Endothelial cell of umbilical vein (primary cell): Measurements from ENCODE around the gene FAM131B.

Experiments
- CTCF ChIP-seq, 2 donors: IDR thresholded peaks; 1 replicate in 1 of 2; 2 replicates in 1 of 2; pipeline ENCODE4 v1.5.1; 2011; ENCODE audit warnings: low read length in 2 of 2, mild to moderate bottlenecking in 2 of 2, moderate library complexity in 2 of 2, control low read depth in 1 of 2, inconsistent platforms in 1 of 2, low read depth in 1 of 2; ENCODE audit not compliant: insufficient read depth in 1 of 2; ENCODE audit errors: extremely low read depth in 1 of 2
- EZH2 ChIP-seq: IDR thresholded peaks from 2 replicates; pipeline ENCODE4 v1.6.1; 2012; ENCODE audit warnings: borderline replicate concordance, low read depth, mild to moderate bottlenecking, moderate library complexity, low read length, inconsistent platforms; ENCODE audit not compliant: severe bottlenecking
- MAX ChIP-seq: IDR thresholded peaks from 2 replicates; pipeline ENCODE4 v1.6.1; 2011; ENCODE audit not compliant: insufficient read depth, insufficient read length
- MYC ChIP-seq: IDR thresholded peaks from one replicate; pipeline ENCODE4 v1.6.1; 2011; ENCODE audit warnings: mild to moderate bottlenecking, low read depth, low read length
- POLR2A ChIP-seq: IDR thresholded peaks from 2 replicates; pipeline ENCODE4 v1.6.1; 2012; ENCODE audit warnings: low read depth, mild to moderate bottlenecking, control low read depth, low read length
- POLR2AphosphoS5 ChIP-seq: IDR thresholded peaks from 2 replicates; pipeline ENCODE4 v1.6.1; 2012; ENCODE audit warnings: low read depth, mild to moderate bottlenecking, control low read depth, low read length, moderate library complexity; ENCODE audit not compliant: insufficient read depth

- TF ChIP-seq CTCF (IDR thresholded peaks at IDR 0.05; ENCODE audit: extremely low read depth in 1 of 2, insufficient read depth in 1 of 2, low read depth in 1 of 2, low read length in 2 of 2) (no peak), POLR2A (no peak), EZH2 (no peak), MYC (no peak), POLR2AphosphoS5 (no peak), MAX (no peak)
These were observed 34.6 kb downstream of the FAM131B start for GRCh38 chr7:143327903-143328302.
